IMR-90 (cell line): ENCODE measurements around the gene GP9. TPM values are rescaled to one million over a fixed set of nuclear protein-coding genes. Genes with fewer than 3 reads are reported as not detected.

Source experiments
- ATAC-seq: fragments of 200-7000 bp; cut with Tn5 transposase; 2 replicates; pipeline ENCODE4 v1.9.1; 2020; ENCODE audit warnings: low read depth, mild to moderate bottlenecking, moderate library complexity
- BruUV-seq: library from RNA; stranded (reverse); fragments of 400-500 nt; replicated peaks from 2 replicates; lab custom pipeline; 2021; lab: Mats Ljungman, UMichigan
- CTCF ChIA-PET: fragments of 300-600 bp; formaldehyde crosslinking; extraction: SDS; loops from one replicate; lab custom pipeline; 2021; ENCODE audit warnings: antibody characterized with exemption; lab: Yijun Ruan, JAX
- POLR2A ChIA-PET: fragments of 300-600 bp; sonication (Branson Sonifier 250); formaldehyde crosslinking; loops from one replicate; lab custom pipeline; 2022; ENCODE audit warnings: antibody characterized with exemption; ENCODE audit not compliant: unreplicated experiment; lab: Charles Lee
- DNase-seq: peaks from one replicate; pipeline ENCODE4 v3.0.0; 2013
- H2AFZ ChIP-seq: replicated peaks from 2 replicates; pipeline ENCODE3; 2013; ENCODE audit warnings: low read length, mild to moderate bottlenecking; ENCODE audit not compliant: poor library complexity
- H2AK5ac ChIP-seq: 2 replicates; pipeline ENCODE4 v1.6.1; 2013; ENCODE audit warnings: low read depth, low read length, inconsistent platforms
- H2AK9ac ChIP-seq: replicated peaks from 2 replicates; pipeline ENCODE3; 2013; ENCODE audit warnings: mild to moderate bottlenecking, low read depth, low read length, moderate library complexity; ENCODE audit not compliant: poor library complexity
- H2BK120ac ChIP-seq: 2 replicates; pipeline ENCODE4 v1.6.1; 2013; ENCODE audit warnings: low read depth, low read length, inconsistent platforms
- H2BK15ac ChIP-seq: 3 replicates; pipeline ENCODE4 v1.6.1; 2013; ENCODE audit warnings: low read depth, low read length, inconsistent platforms
- H2BK20ac ChIP-seq: 2 replicates; pipeline ENCODE4 v1.6.1; 2013; ENCODE audit warnings: low read depth, mild to moderate bottlenecking, inconsistent platforms, low read length, moderate library complexity
- H2BK5ac ChIP-seq: 2 replicates; pipeline ENCODE4 v1.6.1; 2013; ENCODE audit warnings: mild to moderate bottlenecking, low read depth, low read length, inconsistent platforms; ENCODE audit not compliant: poor library complexity, severe bottlenecking
- H3K14ac ChIP-seq: replicated peaks from 2 replicates; pipeline ENCODE4 v1.6.1; 2013; ENCODE audit warnings: low read depth, low read length, inconsistent platforms
- H3K18ac ChIP-seq: 2 replicates; pipeline ENCODE4 v1.6.1; 2013; ENCODE audit warnings: low read depth, low read length, control low read depth
- H3K23ac ChIP-seq: 2 replicates; pipeline ENCODE4 v1.6.1; 2013; ENCODE audit warnings: low read depth, low read length, inconsistent platforms
- H3K27ac ChIP-seq: 2 replicates; pipeline ENCODE4 v1.5.1; 2013; ENCODE audit warnings: mild to moderate bottlenecking, control low read depth, low read length; ENCODE audit not compliant: insufficient read depth
- H3K27me3 ChIP-seq: 2 replicates; pipeline ENCODE4 v1.6.1; 2013; ENCODE audit warnings: low read length; ENCODE audit not compliant: control insufficient read depth, insufficient read depth
- H3K36me3 ChIP-seq: 2 replicates; pipeline ENCODE4 v1.6.1; 2013; ENCODE audit warnings: low read length, mixed read lengths; ENCODE audit not compliant: control insufficient read depth, insufficient read depth
- H3K4ac ChIP-seq: 2 replicates; pipeline ENCODE4 v1.6.1; 2013; ENCODE audit warnings: low read depth, low read length, inconsistent platforms
- H3K4me1 ChIP-seq: 2 replicates; pipeline ENCODE4 v1.6.1; 2013; ENCODE audit warnings: low read length, mixed read lengths; ENCODE audit not compliant: control insufficient read depth, insufficient read depth
- H3K4me2 ChIP-seq: 2 replicates; pipeline ENCODE4 v1.6.1; 2013; ENCODE audit warnings: low read depth, mild to moderate bottlenecking, control low read depth, low read length, moderate library complexity
- H3K4me3 ChIP-seq: 2 replicates; pipeline ENCODE4 v1.5.1; 2013; ENCODE audit warnings: low read depth, mild to moderate bottlenecking, control low read depth, low read length, moderate library complexity; ENCODE audit not compliant: insufficient read depth
- H3K56ac ChIP-seq: 2 replicates; pipeline ENCODE4 v1.6.1; 2013; ENCODE audit warnings: low read length, inconsistent platforms; ENCODE audit not compliant: insufficient read depth; ENCODE audit errors: extremely low read depth
- H3K79me1 ChIP-seq, 2 experiments: 2 replicates each; pipeline ENCODE4 v1.6.1; 2013; ENCODE audit warnings: low read length in 2 of 2, inconsistent platforms in 1 of 2, low read depth in 1 of 2
- H3K9ac ChIP-seq: 2 replicates; pipeline ENCODE4 v1.6.1; 2013; ENCODE audit warnings: low read depth, low read length, control low read depth
- H3K9me1 ChIP-seq: 2 replicates; pipeline ENCODE4 v1.6.1; 2013; ENCODE audit warnings: low read length, inconsistent platforms; ENCODE audit not compliant: insufficient read depth
- H3K9me3 ChIP-seq: 2 replicates; pipeline ENCODE4 v1.6.1; 2013; ENCODE audit warnings: low read length; ENCODE audit not compliant: control insufficient read depth, insufficient read depth
- H4K20me1 ChIP-seq: 2 replicates; pipeline ENCODE4 v1.6.1; 2013; ENCODE audit warnings: low read length, inconsistent platforms; ENCODE audit not compliant: insufficient read depth
- H4K5ac ChIP-seq: 2 replicates; pipeline ENCODE4 v1.6.1; 2013; ENCODE audit warnings: mild to moderate bottlenecking, low read depth, low read length, control low read depth
- H4K8ac ChIP-seq, 2 experiments: 2 replicates each; pipeline ENCODE4 v1.6.1; 2013; ENCODE audit warnings: low read depth in 2 of 2, low read length in 2 of 2, control low read depth in 1 of 2, inconsistent platforms in 1 of 2
- H4K91ac ChIP-seq: 2 replicates; pipeline ENCODE4 v1.6.1; 2013; ENCODE audit warnings: low read depth, low read length, inconsistent platforms; ENCODE audit not compliant: insufficient read depth
- CEBPB ChIP-seq: IDR thresholded peaks from 2 replicates; pipeline ENCODE4 v1.6.1; 2012; ENCODE audit warnings: low read depth, low read length, improper control_type of control experiment
- WGBS, 2 experiments: methylation state at CpG; one replicate each; pipeline versions ENCODE4 v1.1.5 to v1.1.7; 2013; ENCODE audit warnings: missing lambda C conversion rate in 2 of 2; ENCODE audit not compliant: insufficient read length in 1 of 2; ENCODE audit errors: extremely low coverage in 2 of 2; 5-methylcytosine and 5-hydroxymethylcytosine counted together
- dilution Hi-C: fragments of 300-500 bp; cut with HindIII; formaldehyde crosslinking; loops from one replicate; pipeline ENCODE4 v1.14.3; 2018; ENCODE audit warnings: low sequenced_read_pairs; ENCODE audit not compliant: unreplicated experiment
- in situ Hi-C: fragments of 300-500 bp; cut with MboI; formaldehyde crosslinking; loops from 3 replicates; pipeline ENCODE4 v1.14.3; 2019; ENCODE audit warnings: low sequenced_read_pairs, inconsistent platforms, mixed read lengths
- intact Hi-C: fragments of 100-400 bp; cut with micrococcal nuclease; formaldehyde crosslinking; loops from 2 replicates; pipeline ENCODE4 v1.10.0; 2022
- polyA plus RNA-seq, 3 experiments: library from polyadenylated mRNA; depleted of rRNA; stranded (reverse); fragments of >200 nt; gene quantifications; 2 replicates each; pipeline ENCODE4 v1.2.3, GENCODE V29; 2012; ENCODE audit warnings: low replicate concordance in 1 of 3
- total RNA-seq: library from RNA; depleted of rRNA; stranded (reverse); fragments of >200 nt; gene quantifications from 2 replicates; pipeline ENCODE4 v1.2.3, GENCODE V29; 2012

Gene GP9
- total and polyA plus RNA-seq, 2 of the 4 experiments (the other 2 are of a cell fraction): not detected

- Histone ChIP-seq H4K5ac (no peak overlapping the region), H4K8ac (no peak overlapping the region), H3K36me3 (no peaks in the 10 kb centered on the region), H3K4me1 (peaks cover 2% of the 10 kb centered on the region; the same call in 1 of the 2 replicates), H4K20me1 (no peaks in the 10 kb centered on the region), H3K9me1 (no peaks in the 10 kb centered on the region), H3K9ac (no peak overlapping the region), H2AFZ (no peak overlapping the region), H3K9me3 (no peaks in the 10 kb centered on the region), H3K4me2 (no peak overlapping the region), H4K91ac (no peak overlapping the region), H3K4me3 (no peak overlapping the region), H3K27me3 (peaks cover 25% of the 10 kb centered on the region), H3K23ac (no peak overlapping the region), H3K27ac (no peak overlapping the region), H2BK5ac (no peak overlapping the region), H2AK5ac (no peak overlapping the region), H3K79me1 (no peaks in the 10 kb centered on the region), H2AK9ac (no peak overlapping the region), H2BK20ac (no peak overlapping the region), H3K4ac (no peak overlapping the region), H3K14ac (no peak overlapping the region), H2BK120ac (no peak overlapping the region), H3K18ac (no peak overlapping the region), H2BK15ac (no peak overlapping the region), H3K56ac (no peak overlapping the region)
- CTCF ChIA-PET: interaction anchor here (0.8 kb wide), 1 partner anchor 86 kb away, joined by 3 read pairs; no protein-coding TSS in a partner anchor
- in situ Hi-C loops (loop anchor here (10.0 kb wide), 1 partner anchor 188 kb away; the partner anchor contains the start of gene COPG1), intact Hi-C loops (loop anchor here (10.0 kb wide), 1 partner anchor 58 kb away; no protein-coding TSS in a partner anchor), dilution Hi-C loops (no loop called here)
- no peak for DNase-seq
- no peak for ATAC-seq
- no TSS peak for BruUV-seq
- no peak for TF ChIP-seq CEBPB
- 83% methylated on average over 4 of the region's 4 CpGs; no CpG with 5 or more reads in 1 of the 2 experiments for WGBS, 2 experiments
- POLR2A ChIA-PET: no interaction called here
These were observed 3.3 kb upstream of the GP9 start for GRCh38 chr3:129057249-129057648.
